OCI-LY7 (cell line): Measurements from ENCODE around the gene FGD4.

Experiments used
- CTCF ChIP-seq: fragments of 200-600 bp; sonication (generic); conservative IDR thresholded peaks from 2 replicates; pipeline ENCODE4 v1.5.1; 2014; ENCODE audit warnings: mild to moderate bottlenecking, antibody characterized with exemption, low read length, moderate library complexity, mixed read lengths
- EZH2phosphoT487 ChIP-seq: fragments of 200-600 bp; sonication (generic); IDR thresholded peaks from 2 replicates; pipeline ENCODE4 v1.6.1; 2018; ENCODE audit warnings: low read depth, borderline replicate concordance, mild to moderate bottlenecking, mixed run types, antibody characterized with exemption, low read length, moderate library complexity, mixed read lengths

DNA sequence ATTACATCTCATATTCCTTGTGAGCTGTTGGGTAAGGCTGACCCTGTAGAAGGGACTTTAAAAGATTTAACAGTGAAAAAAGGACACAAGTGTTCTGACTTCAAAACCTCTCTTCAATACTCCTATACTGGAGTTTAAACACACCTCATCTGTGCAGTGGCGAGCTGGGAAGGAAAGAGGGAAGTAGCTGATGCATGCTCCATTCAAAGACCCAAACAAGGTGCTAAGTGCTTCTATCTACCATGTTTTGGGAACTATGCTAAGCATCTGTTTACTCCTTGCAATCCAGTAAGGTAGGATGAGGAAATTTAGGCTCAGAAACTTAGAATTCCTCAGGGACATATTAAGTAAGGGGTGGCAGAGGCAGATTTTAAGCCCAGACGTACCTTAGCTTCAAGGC lies 263.3 kb downstream of the FGD4 start:
- TF ChIP-seq CTCF (no peak), EZH2phosphoT487 (no peak)
